Fibroblast of pulmonary artery (primary cell): ENCODE measurements around the gene CLDN12.
"Not testable (repeated sequence)": the region's sequence is repeated elsewhere in the genome, so short reads cannot be mapped to it uniquely, and the experiment has no call there.

Experiments used
- DNase-seq: peaks from one replicate; pipeline ENCODE4 v3.0.0-alpha.2; 2010; ENCODE audit warnings: low read depth
- H3K4me3 ChIP-seq: replicated peaks from 2 replicates; pipeline ENCODE4 v1.5.1; 2011; ENCODE audit warnings: low read depth, mild to moderate bottlenecking, control low read depth, low read length, moderate library complexity
- TF ChIP-seq, protein P1 (sequence below): IDR thresholded peaks from 2 replicates; pipeline ENCODE4 v1.5.1; 2011; ENCODE audit warnings: mild to moderate bottlenecking, control low read depth, low read length, inconsistent platforms; ENCODE audit errors: missing control alignments

CLDN12 gene

DNA sequence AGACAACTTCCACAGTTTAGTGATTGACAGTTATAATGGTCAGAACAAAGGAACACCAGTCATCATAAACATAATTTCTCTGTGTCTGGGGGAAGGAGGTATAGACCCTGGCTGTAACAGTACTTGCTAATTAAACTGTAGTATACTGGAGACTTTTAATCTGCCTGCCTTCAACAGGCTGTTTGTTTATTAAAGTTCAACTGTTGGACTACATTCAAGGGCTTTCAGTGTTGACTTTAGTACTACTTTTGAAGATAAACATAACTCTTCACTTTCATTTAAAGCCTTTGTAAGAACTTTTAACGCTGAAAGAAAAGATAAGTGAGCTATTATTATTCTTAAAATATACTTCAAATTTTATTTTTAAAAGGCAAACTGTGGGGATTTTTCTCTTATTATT lies 50.7 kb downstream of the CLDN12 start:
- H3K4me3 ChIP-seq, result no peak overlapping the region
- no peak for DNase-seq
- TF ChIP-seq, protein P1, sequence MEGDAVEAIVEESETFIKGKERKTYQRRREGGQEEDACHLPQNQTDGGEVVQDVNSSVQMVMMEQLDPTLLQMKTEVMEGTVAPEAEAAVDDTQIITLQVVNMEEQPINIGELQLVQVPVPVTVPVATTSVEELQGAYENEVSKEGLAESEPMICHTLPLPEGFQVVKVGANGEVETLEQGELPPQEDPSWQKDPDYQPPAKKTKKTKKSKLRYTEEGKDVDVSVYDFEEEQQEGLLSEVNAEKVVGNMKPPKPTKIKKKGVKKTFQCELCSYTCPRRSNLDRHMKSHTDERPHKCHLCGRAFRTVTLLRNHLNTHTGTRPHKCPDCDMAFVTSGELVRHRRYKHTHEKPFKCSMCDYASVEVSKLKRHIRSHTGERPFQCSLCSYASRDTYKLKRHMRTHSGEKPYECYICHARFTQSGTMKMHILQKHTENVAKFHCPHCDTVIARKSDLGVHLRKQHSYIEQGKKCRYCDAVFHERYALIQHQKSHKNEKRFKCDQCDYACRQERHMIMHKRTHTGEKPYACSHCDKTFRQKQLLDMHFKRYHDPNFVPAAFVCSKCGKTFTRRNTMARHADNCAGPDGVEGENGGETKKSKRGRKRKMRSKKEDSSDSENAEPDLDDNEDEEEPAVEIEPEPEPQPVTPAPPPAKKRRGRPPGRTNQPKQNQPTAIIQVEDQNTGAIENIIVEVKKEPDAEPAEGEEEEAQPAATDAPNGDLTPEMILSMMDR, result no peak

- DNase-seq, result peak; percentile 70
- H3K4me3 ChIP-seq, result peak overlapping the region; percentile 47
These were observed 52.1 kb downstream of the CLDN12 start for GRCh38 chr7:90455163-90456030.

GRCh38 chr7:90458104-90458503 lies 54.8 kb downstream of the CLDN12 start:
- TF ChIP-seq, protein P1, result no peak
- no peak for DNase-seq
- no peak overlapping the region for H3K4me3 ChIP-seq

More at GRCh38 chr7:90455163-90456030, 52.1 kb downstream of the CLDN12 start:
- TF ChIP-seq, protein P1, result peak; percentile 76

DNA sequence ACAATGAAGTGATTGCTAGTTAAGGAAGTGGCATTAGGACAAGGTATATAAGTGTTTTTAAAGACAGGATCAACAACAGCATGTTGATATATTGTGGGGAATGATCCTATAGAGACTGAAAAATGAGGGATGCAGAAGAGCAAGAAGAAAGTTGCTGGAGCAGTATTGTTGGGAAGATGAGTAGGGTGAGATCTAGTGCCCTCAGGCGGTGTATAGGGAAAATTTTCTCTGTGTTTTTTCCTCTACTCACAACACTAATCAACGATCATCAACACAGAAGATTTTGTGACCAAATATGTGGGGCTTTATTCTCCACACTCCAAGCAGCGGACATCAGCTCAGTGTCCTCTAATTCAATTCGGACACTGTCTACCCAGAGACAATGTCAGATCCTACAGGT lies 56.6 kb downstream of the CLDN12 start:
- DNase-seq, result peak; percentile 16
- no peak overlapping the region for H3K4me3 ChIP-seq
- TF ChIP-seq, protein P1, result peak; percentile 47

DNA sequence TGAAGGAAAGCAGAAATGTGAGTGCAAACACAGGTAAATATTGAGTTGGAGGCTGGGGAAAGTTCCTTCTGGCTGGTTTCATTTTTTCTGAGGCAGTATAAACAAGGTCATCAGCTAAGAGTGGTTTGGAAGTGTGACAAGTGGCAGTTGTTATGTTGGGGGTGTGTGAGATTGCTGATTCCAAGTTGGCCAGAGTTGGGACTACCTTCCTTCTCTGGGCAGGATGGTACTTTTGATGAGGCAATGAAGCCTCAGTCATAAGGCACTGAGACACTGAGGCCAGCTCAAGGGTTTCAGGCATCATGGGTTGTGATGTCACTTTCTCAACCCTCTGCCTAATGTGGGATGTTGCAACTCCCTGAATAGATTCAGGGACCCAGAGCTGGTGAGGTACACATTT lies 58.0 kb downstream of the CLDN12 start:
- peak; percentile 21 for DNase-seq
- H3K4me3 ChIP-seq, result no peak overlapping the region
- TF ChIP-seq, protein P1, result no peak

- DNase-seq, result not testable (repeated sequence)
- peak overlapping the region; percentile 3 for H3K4me3 ChIP-seq
These were observed 59.9 kb downstream of the CLDN12 start for GRCh38 chr7:90463151-90463628.
